Activated CD8-positive, alpha-beta memory T cell treated with anti-CD3 and anti-CD28 coated beads, Interleukin-2, amount 50 U/mL, for 1 hour (primary cell): Measurements from ENCODE around the gene SFXN5.

Experiments
- DNase-seq: peaks from one replicate; pipeline ENCODE4 v3.0.0-alpha.2; 2020; ENCODE audit errors: extremely low read depth

Gene SFXN5

DNA sequence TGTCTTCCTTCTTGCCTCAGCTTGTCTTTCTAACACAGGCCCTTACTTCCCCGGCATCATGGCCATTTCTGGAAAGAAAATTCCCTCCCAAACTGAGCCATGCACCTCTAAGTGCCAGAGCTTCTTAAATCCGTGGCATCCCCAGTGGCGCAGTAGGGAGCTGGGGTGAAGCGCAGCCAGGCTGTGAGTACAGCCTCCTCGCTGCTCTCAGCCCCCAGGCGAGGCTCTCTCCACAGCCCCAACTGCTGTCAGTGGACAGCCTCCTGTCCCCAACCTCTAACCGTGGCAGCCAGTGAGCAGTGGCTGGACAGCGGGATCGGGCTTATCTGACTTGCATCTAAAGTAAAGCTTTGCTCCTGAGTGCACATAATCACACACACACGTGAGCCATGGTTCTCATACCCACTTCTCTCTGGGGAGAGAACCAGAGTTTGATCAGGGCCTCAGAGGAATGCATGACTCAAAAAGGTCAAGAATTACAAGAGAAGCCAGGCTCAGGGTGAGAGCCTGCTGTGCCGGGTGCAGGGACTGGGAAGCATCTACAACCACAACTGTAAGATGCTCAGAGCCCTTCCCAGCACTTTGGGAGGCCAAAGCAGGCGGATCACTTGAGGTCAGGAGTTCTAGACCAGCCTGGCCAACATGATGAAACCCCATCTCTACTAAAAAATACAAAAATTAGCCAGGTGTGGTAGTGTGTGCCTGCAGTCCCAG, 50.7 kb downstream of the SFXN5 start:
- DNase-seq: no peak

DNA sequence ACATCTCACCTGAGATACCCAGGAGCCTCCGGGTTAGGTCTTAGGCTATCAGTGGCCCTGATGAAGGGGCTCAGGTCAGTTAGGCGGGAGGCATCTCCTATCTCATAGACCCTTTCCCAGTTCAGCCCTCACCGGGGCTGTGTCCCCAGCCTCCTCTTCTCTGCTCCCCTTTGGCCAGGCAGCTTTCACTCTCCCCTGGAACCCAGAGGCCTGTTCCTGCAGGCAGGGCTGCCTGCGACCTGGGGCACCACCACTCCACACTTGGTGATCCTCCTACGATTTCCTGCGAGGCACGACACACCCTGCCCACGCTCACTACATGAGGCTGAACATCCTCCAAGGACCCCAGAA, 51.2 kb downstream of the SFXN5 start:
- DNase-seq: no peak

DNA sequence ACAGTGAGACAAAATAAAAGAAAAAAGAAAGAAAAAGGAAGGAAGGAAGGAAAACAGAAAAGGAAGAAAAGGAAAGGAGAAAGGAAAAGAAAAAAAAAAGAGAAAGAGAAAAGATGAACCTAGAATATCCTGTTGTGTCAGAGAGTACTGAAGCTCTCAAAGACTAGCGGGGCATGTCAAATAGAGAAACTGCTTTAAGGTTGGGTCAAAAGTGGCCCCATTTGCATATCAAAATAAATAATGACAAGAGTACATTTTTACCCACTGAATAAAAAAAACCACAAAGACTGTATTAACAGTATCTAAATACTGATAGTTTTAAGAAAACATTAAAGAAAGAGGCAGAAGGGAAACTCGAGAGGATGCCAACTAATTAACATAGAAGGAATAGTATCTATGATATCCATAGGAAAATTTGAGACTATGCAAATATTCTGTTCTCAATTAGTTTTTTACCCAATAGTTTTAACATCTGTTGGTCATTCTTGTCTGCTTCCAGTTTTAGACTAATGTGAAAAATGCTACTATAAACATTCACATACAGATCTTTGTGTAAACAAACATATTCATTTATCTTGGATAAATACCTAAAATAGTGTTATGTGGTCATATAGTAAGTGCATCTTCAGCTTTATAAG, 53.2 kb downstream of the SFXN5 start:
- no peak for DNase-seq

DNA sequence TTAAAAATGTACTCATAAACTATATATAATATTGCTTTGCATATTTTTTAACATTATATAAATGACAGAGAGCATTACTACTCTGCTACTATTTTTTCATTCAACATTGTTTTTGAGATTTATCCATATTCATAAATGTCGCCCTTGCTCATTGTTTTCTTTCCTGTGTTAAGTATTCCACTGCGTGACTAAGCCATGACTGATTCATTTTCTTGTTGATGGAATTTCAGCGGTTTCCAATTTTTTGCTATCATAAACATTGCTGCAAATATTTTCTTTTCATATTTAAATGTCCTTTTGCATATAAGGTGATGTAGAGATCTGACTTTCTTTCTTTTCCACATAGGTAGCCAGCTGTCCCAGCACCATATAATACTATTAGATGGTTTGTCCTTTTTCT, 57.6 kb downstream of the SFXN5 start:
- DNase-seq: no peak

DNA sequence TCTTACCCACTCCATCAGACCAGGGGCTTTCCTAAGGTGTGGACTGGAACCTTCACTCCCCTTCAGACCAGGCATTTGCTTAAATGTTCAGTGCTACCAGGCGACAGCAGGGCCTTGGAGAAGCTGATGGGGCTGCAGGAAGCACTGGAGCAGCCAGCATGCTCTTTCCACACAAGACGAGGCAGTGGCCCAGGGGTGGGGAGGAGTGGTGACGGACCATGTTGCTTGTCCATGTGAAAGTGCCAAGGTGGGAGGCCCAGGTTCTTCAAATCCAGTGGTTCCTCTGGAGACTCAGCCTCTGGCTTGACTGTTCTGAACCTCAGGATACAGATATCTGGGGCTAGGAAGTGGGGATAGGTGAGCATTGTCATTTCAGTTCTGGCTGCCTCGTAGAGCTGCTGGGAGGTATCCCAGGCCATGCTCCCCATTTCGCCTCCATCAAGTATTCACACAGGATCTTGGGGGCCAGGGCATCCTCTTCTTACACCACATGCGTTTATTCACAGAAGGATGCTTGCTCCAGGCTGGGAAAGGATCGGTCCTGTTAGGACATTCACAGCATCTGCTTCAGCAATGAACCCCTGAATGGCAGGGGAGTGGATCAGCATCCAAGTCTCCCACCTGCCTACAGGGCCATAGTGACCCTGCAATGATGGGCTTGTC, 62.2 kb downstream of the SFXN5 start:
- DNase-seq: no peak

DNA sequence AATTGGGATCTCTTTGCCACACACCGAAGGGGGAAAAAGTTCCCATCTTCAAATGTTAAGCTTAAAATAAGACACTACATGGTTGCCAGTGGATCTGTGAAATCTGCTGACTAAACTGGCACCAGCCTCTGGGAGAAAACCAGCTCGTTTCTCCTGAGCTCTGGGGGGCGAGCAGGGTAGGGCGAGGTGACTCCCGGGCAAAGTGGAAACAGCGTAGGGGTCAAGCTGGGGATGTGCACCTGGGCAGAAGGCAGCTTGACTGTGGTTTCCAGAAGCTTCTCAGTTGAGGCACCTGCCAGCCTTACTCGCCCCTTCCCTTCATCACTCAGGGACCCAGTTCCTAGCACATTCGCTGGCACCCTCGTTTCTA, 62.8 kb downstream of the SFXN5 start:
- no peak for DNase-seq

DNA sequence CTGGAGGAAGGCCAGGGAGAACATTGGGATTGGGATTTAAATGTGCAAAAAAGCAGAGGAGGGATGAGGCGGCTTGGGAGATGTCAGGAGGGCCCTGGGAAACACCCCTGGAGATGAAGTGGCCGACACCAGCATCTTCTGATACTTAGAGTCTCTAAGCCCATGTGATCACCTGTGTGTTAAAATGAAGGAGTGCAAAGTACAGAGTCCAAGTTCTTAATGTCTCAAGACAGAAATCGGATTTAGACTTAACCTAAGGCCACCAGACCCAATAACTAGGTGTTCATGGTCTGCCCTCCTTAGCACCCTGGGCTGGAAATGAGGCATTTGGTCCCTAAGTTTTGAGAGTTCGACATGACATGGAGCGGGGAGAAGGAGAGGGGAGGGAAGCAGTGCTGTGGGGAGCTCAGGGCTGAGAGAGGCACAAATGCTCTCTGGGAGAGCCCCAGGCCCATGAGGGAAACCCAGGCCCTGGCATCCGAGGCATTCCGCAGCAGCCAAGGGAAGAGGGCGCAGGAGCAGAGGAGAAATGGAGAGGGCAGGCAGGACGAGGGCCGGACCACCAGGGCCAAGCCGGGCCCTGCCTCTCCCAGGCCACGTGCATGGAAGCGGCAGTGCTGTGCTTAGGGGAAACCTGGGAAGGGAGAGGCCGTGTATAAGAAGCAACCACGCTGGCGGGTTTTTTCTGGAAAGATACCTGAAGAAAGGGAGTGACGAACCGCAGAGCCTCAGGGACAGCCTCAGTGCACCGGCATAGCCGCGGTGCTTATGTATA, 63.3 kb downstream of the SFXN5 start:
- no peak for DNase-seq

DNA sequence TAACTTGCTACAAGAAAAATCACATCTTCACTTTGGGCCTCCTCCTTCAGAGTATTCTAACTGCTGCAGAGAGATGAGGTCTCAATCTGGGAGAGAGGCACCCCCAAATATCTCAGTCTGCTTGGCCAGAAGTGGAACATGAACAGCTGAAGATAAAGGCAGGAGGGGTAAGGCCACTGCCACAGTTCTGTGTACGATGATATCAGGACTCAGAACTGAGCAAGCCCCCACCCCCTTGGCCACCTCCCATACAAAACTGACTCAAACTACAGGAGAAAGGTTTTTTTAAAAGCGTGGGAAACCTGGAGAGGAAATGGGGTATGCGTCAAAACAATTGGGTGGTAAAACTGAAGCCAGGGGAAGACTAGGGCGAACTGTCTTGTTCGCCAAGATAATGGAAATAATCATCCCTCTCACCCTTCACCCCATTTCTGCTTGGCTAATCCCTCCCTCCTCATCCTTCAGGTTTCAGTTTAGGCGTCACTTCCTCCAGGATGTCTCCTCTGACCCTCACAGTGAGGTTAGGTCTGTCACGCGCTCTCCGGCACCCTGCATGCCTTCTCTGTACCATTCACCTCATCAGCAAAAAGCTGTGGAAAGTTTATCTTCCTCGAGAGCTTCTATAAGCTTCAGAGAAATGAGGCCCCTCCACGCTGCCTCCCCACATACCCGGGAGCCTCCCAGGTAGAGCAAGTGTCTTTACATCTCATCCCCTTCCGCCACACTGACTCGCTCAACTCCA, 64.4 kb downstream of the SFXN5 start:
- DNase-seq: no peak

DNA sequence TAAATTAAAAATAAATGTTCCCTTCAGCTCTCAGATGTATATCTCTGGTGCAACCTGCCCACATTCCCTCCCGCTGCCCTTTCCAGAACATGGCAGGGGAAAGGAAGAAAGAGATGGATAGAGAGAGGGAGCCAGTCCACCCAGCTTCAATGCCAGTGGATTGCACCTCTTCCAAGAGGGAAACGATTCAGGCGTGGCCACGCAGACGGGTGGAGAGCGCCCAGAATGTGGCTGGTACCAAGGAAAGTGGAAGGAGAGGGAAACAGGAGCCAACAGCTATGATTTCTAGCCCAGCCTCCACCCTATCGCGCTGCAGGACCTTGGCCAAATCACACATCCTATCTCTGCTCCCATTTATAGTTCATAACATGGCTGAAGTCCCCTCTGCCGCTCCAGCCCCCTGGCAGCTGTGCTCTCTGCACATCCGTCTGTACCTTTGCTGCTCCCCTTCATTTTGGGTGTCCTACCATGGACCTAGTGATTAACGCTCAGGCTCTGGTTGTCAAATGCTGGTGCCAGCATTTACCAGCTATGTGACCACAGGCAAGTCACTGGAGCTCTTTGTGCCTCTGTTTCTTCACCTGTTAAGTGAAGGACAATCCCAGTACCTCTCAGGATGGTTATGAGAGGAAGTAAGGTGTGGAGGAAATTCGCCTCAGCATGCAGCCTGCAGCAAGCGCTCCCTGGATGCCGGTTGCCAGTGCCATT, 66.5 kb downstream of the SFXN5 start:
- DNase-seq: no peak

DNA sequence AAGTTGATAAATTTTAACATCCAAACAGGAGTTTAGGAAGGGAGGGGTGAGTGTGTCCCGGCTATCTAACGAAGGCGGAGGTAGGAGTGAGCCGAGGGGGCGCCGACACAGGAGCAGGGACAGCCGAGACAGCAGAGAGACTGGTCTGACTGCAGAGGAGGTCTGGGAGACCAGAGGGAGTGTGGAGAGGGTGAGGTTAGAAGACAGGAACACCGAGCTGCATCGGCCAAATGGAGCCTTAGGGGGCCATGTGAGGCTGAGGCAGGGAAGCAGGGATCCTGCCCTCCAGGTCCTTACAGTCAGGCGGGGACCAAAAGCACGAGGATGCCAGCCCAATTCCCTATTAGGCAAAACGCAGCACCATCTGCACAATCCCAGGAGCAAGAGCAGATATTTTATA, 67.0 kb downstream of the SFXN5 start:
- no peak for DNase-seq

DNA sequence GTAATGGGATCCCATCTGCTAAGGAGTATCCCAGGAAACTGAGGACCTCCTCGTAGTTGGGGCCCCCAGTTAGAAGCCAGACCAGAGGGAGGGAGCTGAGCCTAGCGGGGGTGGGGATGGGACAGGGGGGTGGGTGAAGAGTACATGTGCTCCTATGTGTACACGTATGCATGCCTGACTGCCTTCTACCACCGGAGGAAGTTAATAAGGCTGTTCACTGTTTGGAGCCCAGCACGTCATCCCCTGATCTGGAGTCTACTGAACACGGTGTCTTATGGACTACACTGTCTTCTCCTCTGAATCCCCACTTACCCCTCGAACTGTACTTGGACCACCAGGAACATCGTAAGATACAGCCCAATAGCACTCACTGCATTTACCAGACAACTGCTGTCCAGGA, 68.5 kb downstream of the SFXN5 start:
- no peak for DNase-seq

DNA sequence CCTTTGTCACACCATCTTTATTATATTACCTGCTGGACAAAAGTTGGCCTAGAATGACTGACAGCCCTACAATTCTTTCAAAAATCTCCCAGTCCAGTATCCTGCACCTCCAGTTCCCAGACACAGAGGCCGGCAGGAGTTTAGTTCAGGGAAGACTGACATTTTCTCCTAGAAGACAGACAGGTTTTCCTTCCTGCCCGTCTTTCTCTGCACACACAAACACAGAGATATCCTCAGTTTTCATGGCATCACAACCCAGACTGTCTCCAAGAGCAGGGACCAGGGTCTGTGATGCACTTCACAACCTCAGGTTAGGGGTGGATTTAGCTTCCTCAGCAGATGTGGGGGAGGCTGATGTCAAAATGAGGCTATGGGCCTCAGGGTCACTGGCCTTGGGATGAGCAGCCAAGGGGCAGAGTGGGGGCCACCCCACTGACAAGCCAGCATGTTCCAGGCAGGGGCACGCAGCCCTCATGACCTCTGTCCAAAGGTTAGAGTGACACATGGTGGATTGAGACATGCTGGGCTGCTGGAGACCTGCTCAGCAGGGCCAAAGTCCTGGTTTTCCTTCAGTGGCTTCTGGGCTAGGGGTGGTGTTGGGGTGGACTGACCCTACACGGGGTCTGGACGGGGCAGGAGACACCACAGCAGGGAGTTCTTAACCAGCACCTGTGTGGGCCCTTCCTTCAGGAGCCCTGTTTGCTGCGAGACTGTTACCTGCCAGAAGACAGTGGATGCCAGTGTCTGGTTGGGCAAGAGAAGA, 70.5 kb downstream of the SFXN5 start:
- DNase-seq: no peak

DNA sequence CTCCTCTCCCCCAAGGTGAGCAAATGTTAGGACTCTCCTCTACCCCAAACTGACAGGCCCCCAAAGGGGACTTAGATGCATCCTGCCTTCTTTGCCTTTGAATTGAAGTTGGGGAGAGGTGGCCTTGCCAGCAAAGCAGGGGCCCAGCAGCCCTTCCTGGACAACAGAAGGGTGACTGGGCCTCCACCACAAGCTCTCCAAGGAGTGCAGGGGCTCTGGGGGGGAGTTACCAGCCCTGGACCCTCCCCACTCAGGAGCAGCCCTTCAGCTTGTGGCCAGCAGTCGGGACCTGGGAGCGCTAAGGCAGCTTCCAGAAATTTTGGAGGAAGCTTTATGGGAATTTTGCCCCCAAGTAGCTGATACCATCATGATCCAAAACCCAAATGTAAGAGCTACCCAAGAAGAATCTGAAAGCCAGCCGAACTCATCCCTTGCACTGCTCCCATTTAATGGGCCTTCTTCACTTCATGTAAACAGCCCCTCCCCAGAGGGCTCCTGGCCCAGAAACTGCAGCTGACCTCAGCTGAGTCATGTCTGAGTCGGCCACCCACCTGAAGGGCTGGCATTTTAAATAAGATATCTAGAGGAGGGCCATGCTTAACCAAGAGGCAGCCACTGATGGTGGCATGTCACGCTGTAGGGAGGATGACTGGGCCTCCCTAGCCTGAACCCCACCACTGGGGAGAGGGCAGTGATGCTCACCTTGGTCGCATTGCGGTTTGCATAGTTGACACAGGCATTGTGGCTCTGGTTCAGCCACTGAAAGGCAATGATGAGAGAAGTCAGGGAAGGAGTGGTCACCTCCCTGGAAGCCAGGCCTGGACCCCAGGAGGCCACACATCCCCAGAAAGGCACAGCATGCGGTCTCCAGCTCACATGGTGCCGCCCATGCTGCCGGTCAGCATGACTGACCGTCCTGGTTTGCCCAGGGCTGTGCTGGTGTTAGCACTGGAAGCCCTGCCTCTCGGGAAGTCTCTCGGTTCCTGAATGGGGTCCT, 71.5 kb downstream of the SFXN5 start:
- DNase-seq: no peak

DNA sequence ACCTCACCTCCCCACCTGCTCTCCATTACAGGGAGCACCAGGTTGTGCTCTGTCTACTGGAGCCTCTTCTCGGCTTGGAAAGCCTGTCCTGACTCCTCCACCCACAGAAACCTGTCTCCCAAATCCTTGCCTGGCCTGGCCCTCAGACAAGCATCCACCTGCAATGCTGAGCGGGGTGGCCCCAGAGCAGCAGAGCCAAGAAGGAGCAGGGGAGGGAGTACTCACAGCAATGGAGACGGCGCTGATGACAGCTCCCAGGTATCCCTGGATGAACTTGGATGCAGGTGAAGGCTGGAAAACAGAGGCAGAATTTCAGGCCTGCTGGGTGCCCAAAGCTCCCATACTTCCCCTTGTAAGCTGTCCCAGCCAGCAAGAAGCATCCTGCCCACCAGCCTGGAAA, 72.8 kb downstream of the SFXN5 start:
- no peak for DNase-seq

DNA sequence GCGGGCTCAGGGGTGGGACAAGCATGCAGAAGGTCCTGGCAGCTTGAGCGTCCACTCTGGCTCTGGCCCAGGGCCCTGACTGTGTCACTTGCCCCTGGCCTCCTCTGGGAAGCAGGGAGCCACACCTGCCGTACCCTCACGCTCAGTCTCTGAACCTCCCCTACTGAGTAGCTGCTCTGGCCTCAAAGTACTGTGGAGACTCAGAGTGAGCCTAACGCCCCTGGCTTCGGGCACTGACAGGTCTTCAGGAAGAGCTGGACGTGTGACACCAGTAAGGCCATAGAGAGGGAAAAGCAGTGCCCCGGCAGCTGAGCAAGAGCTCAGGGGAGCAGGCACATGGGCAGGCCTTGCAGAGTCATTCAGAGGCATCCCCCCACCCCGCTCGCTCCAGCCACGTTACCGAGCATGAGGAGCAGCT, 73.3 kb downstream of the SFXN5 start:
- no peak for DNase-seq

DNA sequence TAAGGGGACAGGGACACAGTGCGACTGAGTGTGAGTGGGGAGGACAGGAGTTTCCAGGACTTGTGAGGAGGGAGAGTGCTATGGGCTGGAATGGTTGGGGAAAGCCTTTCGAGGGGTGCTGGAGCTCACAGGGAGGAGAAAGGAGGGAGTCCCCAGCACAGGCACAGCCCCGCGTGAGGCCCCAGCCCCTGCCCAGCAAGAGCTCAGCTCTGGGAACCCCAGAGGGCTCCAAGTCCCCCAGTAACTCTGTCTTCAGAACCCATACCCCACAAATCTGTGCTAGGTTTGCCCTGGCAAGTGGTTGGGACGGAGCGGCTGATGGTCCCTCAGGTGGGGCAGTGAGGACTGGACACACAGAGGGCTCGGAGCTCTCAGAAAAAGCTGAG, 75.4 kb downstream of the SFXN5 start:
- DNase-seq: no peak

DNA sequence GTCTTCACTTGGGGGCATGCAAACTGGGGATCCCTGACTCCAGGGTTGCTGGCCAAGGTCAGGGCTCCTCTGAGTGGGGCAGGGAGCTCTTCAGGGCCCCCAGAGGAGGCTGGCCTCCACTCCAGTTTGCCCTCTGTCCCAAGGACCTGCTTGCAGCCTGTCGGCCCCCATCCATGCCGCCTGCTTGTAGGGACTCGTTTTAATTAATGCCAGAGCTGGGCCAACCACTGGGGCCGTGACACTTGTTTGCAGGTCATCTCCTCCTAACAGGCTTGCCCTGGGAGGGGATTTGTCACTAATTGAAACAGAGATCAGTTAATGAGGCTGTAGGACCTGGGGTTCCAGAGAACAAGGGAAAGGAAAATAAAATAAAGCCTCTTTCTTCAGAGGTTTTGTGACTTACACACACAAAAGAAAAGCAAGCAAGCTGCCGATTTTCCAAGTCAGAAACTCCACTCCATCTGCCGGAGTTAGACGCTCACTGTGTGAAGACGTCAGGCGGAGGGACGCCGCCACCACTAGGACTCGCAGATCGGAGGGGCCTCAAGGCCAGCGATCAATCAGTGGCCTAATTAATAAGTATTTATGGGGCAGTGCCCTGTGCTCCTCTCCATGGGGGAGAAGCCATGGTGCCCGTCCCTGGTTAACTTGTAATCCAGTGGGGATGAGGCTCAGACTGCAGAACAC, 75.9 kb downstream of the SFXN5 start:
- DNase-seq: no peak

DNA sequence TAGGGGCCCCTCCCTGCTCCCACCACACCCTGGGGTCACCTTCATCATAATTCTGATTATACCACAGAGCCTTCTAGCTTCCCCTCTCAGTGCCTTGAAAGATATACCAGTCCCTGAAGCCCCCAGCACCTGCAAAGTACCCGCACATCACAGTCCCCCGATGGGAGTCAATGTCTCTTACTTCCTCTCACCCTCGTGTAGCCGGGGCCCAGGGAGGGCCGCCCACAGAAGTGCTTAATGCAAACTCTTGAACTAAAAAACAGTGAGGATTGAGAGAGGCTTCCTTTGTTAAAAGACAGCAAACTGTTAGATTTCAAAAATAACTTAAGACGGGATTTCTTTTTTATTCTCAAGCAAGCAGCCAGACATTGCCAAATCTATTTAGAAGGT, 76.5 kb downstream of the SFXN5 start:
- DNase-seq: no peak
